ENCODE data around the gene NHLRC4. TPM values are rescaled to one million over a fixed set of nuclear protein-coding genes. Genes with fewer than 3 reads are reported as not detected.

Gene NHLRC4
- total RNA-seq, 4 donors from 2014 or later: 0.09 to 0.95 (median 0.59) TPM; not detected in 1

DNA sequence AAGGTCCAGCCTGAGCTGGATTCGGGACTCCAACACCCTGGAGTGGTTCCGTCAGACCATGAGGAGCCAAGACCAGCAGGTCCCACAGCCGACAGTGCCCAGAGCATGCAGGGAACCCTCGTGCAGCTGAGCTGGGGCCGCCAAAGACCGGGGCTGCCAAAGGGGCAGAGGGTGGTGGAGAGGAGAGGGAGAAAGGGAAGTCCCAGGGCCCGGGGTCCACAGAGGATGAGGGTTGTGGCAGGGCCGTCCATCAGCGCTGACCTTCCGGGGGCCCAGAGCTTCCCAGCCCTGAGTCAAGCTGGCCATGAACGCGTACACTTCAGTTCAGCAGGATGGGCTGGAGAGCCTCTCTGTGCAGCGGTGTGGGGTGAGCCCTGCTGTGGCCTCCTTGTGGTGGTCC lies 46.0 kb upstream of the NHLRC4 start:
- no peak for TF ChIP-seq POLR2A (IDR thresholded peaks at IDR 0.05)
- TF ChIP-seq, protein P1, sequence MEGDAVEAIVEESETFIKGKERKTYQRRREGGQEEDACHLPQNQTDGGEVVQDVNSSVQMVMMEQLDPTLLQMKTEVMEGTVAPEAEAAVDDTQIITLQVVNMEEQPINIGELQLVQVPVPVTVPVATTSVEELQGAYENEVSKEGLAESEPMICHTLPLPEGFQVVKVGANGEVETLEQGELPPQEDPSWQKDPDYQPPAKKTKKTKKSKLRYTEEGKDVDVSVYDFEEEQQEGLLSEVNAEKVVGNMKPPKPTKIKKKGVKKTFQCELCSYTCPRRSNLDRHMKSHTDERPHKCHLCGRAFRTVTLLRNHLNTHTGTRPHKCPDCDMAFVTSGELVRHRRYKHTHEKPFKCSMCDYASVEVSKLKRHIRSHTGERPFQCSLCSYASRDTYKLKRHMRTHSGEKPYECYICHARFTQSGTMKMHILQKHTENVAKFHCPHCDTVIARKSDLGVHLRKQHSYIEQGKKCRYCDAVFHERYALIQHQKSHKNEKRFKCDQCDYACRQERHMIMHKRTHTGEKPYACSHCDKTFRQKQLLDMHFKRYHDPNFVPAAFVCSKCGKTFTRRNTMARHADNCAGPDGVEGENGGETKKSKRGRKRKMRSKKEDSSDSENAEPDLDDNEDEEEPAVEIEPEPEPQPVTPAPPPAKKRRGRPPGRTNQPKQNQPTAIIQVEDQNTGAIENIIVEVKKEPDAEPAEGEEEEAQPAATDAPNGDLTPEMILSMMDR (IDR thresholded peaks at IDR 0.05): no peak
- Histone ChIP-seq H3K4me1 (peaks cover 15 to 37% (median 17%) of the 10 kb centered on the region in 3 donors), H3K36me3 (peaks cover 0 to 44% (median 0%) of the 10 kb centered on the region in 3 donors), H3K4me3 (no peak overlapping the region), H3K27me3 (no peaks in the 10 kb centered on the region), H3K27ac (no peak overlapping the region), H3K9me3 (no peaks in the 10 kb centered on the region)
- WGBS, 2 donors: 80 to 100% methylated on average over 3 to 4 of the region's 13 CpGs
- intact Hi-C loops (cut with DNase I): no loop called here
- no peak for DNase-seq

DNA sequence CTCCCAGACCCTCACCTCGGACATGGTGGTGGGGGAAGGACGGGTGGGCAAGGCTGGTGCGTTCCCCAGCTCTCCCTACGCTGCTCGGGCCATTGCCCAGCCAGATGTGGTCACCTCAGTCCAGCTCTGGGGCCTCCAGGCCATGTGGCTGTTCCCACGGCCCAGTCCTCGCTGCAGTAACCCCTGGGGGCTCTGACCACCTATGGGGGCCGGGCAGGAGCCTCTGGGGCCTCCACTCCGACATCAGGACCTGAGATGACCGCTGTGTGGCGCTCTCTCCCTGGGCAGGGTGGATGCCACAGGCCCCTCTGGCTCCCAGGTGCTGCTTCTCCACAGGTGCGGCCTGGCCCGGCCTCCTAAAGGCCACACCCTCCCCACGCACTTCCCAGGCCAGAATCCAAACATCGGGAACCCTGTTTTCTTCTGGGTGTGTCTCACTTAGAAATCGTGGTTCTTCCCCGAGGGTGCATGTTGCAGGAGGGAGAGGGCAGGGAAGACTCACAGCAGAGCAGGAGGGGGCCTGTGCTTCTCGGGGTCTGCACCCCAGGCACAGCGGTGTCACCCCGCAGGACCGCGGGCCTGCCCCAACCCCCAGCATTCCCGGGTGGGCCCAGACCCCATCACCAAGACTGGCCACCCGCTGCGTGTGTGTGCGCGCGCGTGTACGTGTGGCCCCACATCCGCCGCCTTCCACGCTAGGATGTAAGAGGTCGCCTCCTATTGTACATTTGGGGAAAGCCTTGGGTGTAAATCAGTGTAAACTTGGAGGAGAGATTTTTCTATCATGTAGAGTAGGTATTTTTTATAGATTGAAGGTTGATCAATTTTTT lies 45.2 kb upstream of the NHLRC4 start:
- TF ChIP-seq, protein P1 (IDR thresholded peaks at IDR 0.05): peak in 5 of 6 experiments; percentile 31 to 60 (median 38)
- no peak for TF ChIP-seq POLR2A (IDR thresholded peaks at IDR 0.05)
- DNase-seq: no peak
- Histone ChIP-seq H3K4me3 (no peak overlapping the region), H3K36me3 (peaks cover 0 to 36% (median 0%) of the 10 kb centered on the region in 3 donors), H3K4me1 (peaks cover 23 to 44% (median 24%) of the 10 kb centered on the region in 3 donors), H3K27me3 (no peaks in the 10 kb centered on the region), H3K9me3 (no peaks in the 10 kb centered on the region), H3K27ac (peak overlapping the region in 1 of 4 donors; percentile 9)
- intact Hi-C loops (cut with DNase I): no loop called here
- WGBS, 2 donors: 60 to 64% methylated on average over 7 to 21 of the region's 34 CpGs

DNA sequence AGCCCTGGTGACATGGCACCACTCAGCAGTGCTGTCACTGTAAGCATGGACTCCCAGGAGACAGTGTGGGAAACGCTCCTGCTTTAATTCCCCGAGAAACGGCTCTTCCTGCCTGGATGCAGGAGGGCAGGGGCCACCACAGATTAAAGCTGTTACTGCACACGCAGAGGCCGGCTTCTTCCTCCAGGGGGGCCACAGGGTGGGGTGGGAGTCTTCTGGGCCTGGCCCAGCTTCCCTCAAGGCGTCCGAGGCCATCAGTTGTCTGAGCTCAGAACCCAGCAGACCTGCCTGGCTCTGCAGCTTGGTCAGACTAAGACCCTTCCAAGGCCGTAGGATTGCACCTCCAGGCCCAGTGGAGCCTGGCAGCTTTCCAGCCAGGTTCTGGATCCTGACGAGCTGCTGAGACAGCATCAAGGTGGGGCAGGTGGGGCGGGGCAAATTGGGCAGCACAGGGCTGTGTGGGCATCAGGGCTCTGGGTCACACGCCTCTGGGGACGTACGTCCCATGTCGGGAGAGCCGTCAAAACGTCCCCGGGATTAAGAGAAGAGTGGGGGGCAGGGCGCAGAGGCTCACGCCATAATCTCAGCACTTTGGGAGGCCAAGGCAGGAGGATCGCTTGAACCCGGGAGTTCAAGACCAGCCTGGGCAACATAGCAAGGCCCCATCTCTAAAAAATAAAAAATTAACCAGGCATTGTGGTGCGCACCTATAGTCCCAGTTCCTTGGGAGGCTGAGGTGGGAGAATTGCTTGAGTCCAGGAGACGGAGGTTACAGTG lies 44.3 kb upstream of the NHLRC4 start:
- no peak for DNase-seq
- H3K36me3 ChIP-seq: peaks cover 0 to 27% (median 0%) of the 10 kb centered on the region in 3 donors
- no peak overlapping the region for H3K4me3 ChIP-seq
- TF ChIP-seq, protein P1 (IDR thresholded peaks at IDR 0.05): no peak
- TF ChIP-seq POLR2A (IDR thresholded peaks at IDR 0.05): no peak
- peaks cover 24 to 49% (median 25%) of the 10 kb centered on the region in 3 donors for H3K4me1 ChIP-seq
- intact Hi-C loops (cut with DNase I): no loop called here
- H3K9me3 ChIP-seq: no peaks in the 10 kb centered on the region
- WGBS, 2 donors: 62 to 85% methylated on average over 8 to 13 of the region's 23 CpGs
- H3K27ac ChIP-seq: no peak overlapping the region
- no peaks in the 10 kb centered on the region for H3K27me3 ChIP-seq

DNA sequence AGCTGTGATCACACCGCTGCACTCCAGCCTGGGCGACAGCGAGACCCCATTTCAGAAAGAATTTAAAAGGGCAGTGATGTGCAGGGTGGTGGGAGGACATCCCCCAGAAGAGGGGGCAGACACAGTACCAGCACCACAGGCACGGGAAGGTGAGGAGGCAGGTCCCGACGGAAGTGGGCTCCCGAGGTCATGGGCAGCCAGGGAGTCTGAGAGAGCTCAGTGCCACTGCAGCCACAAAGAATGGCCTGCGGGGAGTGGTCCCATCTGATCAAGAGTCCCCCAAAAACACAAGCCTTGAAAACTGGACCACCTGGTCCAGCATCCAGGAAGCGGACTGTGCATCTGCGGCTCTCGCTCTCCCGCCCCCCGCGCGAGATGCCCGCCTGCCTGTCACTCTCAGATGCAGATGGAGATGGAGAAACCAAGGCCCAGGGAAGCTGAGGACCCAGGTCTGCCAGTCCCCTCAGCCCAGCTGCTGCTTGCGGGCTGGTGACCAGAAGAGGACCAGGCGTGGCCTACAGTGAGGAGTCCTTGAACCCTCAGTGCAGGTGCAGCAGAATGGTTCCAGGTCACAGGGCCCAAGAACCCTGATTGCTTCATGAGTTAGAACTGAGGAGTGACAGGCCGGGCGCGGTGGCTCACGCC lies 43.6 kb upstream of the NHLRC4 start:
- peaks cover 24 to 50% (median 25%) of the 10 kb centered on the region in 3 donors for H3K4me1 ChIP-seq
- TF ChIP-seq, protein P1 (IDR thresholded peaks at IDR 0.05): no peak
- no peak for TF ChIP-seq POLR2A (IDR thresholded peaks at IDR 0.05)
- H3K27me3 ChIP-seq: no peaks in the 10 kb centered on the region
- no peak for DNase-seq
- H3K27ac ChIP-seq: no peak overlapping the region
- H3K36me3 ChIP-seq: peaks cover 0 to 26% (median 0%) of the 10 kb centered on the region in 3 donors
- no peak overlapping the region for H3K4me3 ChIP-seq
- H3K9me3 ChIP-seq: no peaks in the 10 kb centered on the region
- intact Hi-C loops (cut with DNase I): no loop called here
- 90 to 100% methylated on average over 2 to 12 of the region's 22 CpGs for WGBS, 2 donors
